CD14-positive monocyte (primary cell): Measurements from ENCODE around the gene LRSAM1. TPM values are rescaled to one million over a fixed set of nuclear protein-coding genes. Genes with fewer than 3 reads are reported as not detected.
A peak's percentile ranks its signal among the peaks of the same experiment; 100 is the strongest.

ENCODE experiments used
- DNase-seq, 3 donors: peaks; one replicate each; pipeline ENCODE4 v3.0.0-alpha.2; 2011 to 2022
- H2AFZ ChIP-seq: 2 replicates; pipeline ENCODE4 v1.6.0; 2012; ENCODE audit warnings: mild to moderate bottlenecking, low read depth, low read length, inconsistent platforms; ENCODE audit not compliant: insufficient read depth, poor library complexity, severe bottlenecking
- H3K27ac ChIP-seq, 2 donors: 1 replicate in 1 of 2; 2 replicates in 1 of 2; pipeline ENCODE4 v1.5.1; 2012 to 2013; ENCODE audit warnings: low read length in 2 of 2, control low read depth in 1 of 2, inconsistent platforms in 1 of 2, low read depth in 1 of 2, mild to moderate bottlenecking in 1 of 2
- H3K27me3 ChIP-seq, 2 donors: one replicate each; pipeline versions ENCODE4 v1.6.0 to v1.6.1; 2011 to 2013; ENCODE audit warnings: low read length in 2 of 2; ENCODE audit not compliant: control insufficient read depth in 2 of 2, insufficient read depth in 2 of 2
- H3K36me3 ChIP-seq, 2 donors: replicated peaks in 1 of 2; 1 replicate in 1 of 2; 2 replicates in 1 of 2; pipeline versions ENCODE4 v1.5.1 to v1.6.1; 2012 to 2013; ENCODE audit warnings: low read length in 2 of 2, control low read depth in 1 of 2, inconsistent platforms in 1 of 2, mild to moderate bottlenecking in 1 of 2; ENCODE audit not compliant: insufficient read depth in 2 of 2, control insufficient read depth in 1 of 2
- H3K4me1 ChIP-seq, 2 donors: 1 replicate in 1 of 2; 2 replicates in 1 of 2; pipeline versions ENCODE4 v1.5.1 to v1.6.1; 2012 to 2013; ENCODE audit warnings: low read length in 2 of 2, control low read depth in 1 of 2, inconsistent platforms in 1 of 2, mild to moderate bottlenecking in 1 of 2, moderate library complexity in 1 of 2; ENCODE audit not compliant: insufficient read depth in 2 of 2, control insufficient read depth in 1 of 2
- H3K4me2 ChIP-seq: replicated peaks from 2 replicates; pipeline ENCODE3; 2012; ENCODE audit warnings: low read length, moderate library complexity, mild to moderate bottlenecking; ENCODE audit not compliant: poor library complexity, severe bottlenecking; ENCODE audit errors: extremely low read depth
- H3K4me3 ChIP-seq, 3 experiments: fragments of 200-600 bp in 1 of 3; sonication (generic) in 1 of 3; replicated peaks in 1 of 3; 1 replicate in 2 of 3; 2 replicates in 1 of 3; pipeline ENCODE4 v1.5.1; 2011 to 2013; ENCODE audit warnings: low read length in 3 of 3, mild to moderate bottlenecking in 3 of 3, control low read depth in 2 of 3, low read depth in 2 of 3, inconsistent platforms in 1 of 3, moderate library complexity in 1 of 3
- H3K79me2 ChIP-seq: 2 replicates; pipeline ENCODE4 v1.6.0; 2012; ENCODE audit warnings: mild to moderate bottlenecking, control low read depth, inconsistent platforms, low read length, moderate library complexity; ENCODE audit not compliant: insufficient read depth
- H3K9ac ChIP-seq: 2 replicates; pipeline ENCODE4 v1.6.0; 2017; ENCODE audit warnings: low read length, mild to moderate bottlenecking; ENCODE audit not compliant: insufficient read depth, poor library complexity, severe bottlenecking
- H3K9me3 ChIP-seq, 2 donors: replicated peaks in 1 of 2; 1 replicate in 1 of 2; 2 replicates in 1 of 2; pipeline versions ENCODE4 v1.5.1 to v1.6.1; 2012 to 2013; ENCODE audit warnings: low read length in 2 of 2, control low read depth in 1 of 2; ENCODE audit not compliant: control insufficient read depth in 1 of 2, insufficient read depth in 1 of 2
- H4K20me1 ChIP-seq: 2 replicates; pipeline ENCODE4 v1.6.0; 2012; ENCODE audit warnings: mild to moderate bottlenecking, low read length, control low read depth, moderate library complexity; ENCODE audit not compliant: insufficient read depth
- H3K27ac Mint-ChIP-seq, 7 donors: one replicate each; pipeline ENCODE4 v1.8.0; 2020; ENCODE audit warnings: mild to moderate bottlenecking in 7 of 7, mixed read lengths in 7 of 7, moderate library complexity in 6 of 7, inconsistent platforms in 2 of 7
- H3K27me3 Mint-ChIP-seq, 3 donors: one replicate each; pipeline ENCODE4 v1.8.0; 2021 to 2022; ENCODE audit warnings: low read depth in 3 of 3, mild to moderate bottlenecking in 3 of 3, mixed read lengths in 3 of 3, moderate library complexity in 3 of 3, inconsistent platforms in 1 of 3
- H3K36me3 Mint-ChIP-seq, 2 donors: one replicate each; pipeline ENCODE4 v1.8.0; 2020; ENCODE audit warnings: mixed read lengths in 2 of 2, inconsistent platforms in 1 of 2, mild to moderate bottlenecking in 1 of 2
- H3K4me1 Mint-ChIP-seq: one replicate; pipeline ENCODE4 v1.8.0; 2020; ENCODE audit warnings: mild to moderate bottlenecking, mixed read lengths
- H3K4me3 Mint-ChIP-seq, 2 donors: one replicate each; pipeline ENCODE4 v1.8.0; 2020; ENCODE audit warnings: mild to moderate bottlenecking in 2 of 2, mixed read lengths in 2 of 2, moderate library complexity in 1 of 2
- H3K9me3 Mint-ChIP-seq, 7 donors: one replicate each; pipeline ENCODE4 v1.8.0; 2020 to 2022; ENCODE audit warnings: mixed read lengths in 7 of 7, mild to moderate bottlenecking in 6 of 7, moderate library complexity in 6 of 7, inconsistent platforms in 2 of 7
- WGBS: methylation state at CpG from one replicate; pipeline ENCODE4 v1.1.5; 2013; ENCODE audit warnings: missing lambda C conversion rate; ENCODE audit not compliant: insufficient coverage; 5-methylcytosine and 5-hydroxymethylcytosine counted together
- intact Hi-C, 2 donors: fragments of 100-400 bp; cut with micrococcal nuclease; formaldehyde crosslinking; loops; one replicate each; pipeline versions ENCODE4 v1.15.0 to v1.15.1; 2023
- polyA plus RNA-seq, 3 donors: library from polyadenylated mRNA; depleted of rRNA in 1 of 3; unstranded in 2 of 3; stranded (reverse) in 1 of 3; fragments of 300-500 nt in 2 of 3; fragments of >200 nt in 1 of 3; fragmentation: Illumina TruSeq in 2 of 3; gene quantifications; 1 replicate in 2 of 3; 2 replicates in 1 of 3; pipeline ENCODE4 v1.2.3, GENCODE V29; 2012 to 2021
- TF ChIP-seq, protein P1 (sequence below): fragments of 200-600 bp; IDR thresholded peaks from one replicate; pipeline ENCODE4 v1.8.0; 2022; ENCODE audit warnings: antibody characterized with exemption, mild to moderate bottlenecking

The LRSAM1 gene
- polyA plus RNA-seq, 3 donors, result 6.0 to 19.8 (median 8.2) TPM

DNA sequence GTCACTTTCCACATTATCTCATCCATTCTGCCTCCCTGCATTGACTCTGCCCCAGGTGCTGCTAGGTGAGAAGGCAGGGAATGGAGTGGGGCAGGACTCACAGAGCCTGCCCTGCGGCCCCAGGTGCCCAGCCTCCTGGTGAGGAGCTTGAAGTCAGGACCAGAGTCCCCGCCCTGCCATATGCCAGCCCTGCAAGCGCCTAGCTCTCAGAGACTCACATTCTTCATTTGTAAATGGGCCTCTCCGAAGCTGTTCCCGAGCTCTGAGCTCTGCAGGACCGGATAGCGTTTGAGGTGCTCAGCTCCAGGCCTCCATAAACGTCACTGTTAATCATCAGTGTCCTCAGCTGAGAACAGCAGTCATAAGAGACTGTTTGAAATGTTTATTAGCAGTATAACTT lies 85.7 kb downstream of the LRSAM1 start:
- H3K79me2 ChIP-seq, result peaks cover 75% of the 10 kb centered on the region
- no peak overlapping the region for H3K4me2 ChIP-seq
- intact Hi-C loops, result no loop called here
- H2AFZ ChIP-seq, result no peak overlapping the region
- no peak overlapping the region for H3K27ac ChIP-seq
- H3K9me3 Mint-ChIP-seq, result no peaks in the 10 kb centered on the region
- H3K9me3 ChIP-seq, result no peaks in the 10 kb centered on the region
- no peak for DNase-seq
- H3K27ac Mint-ChIP-seq, result peak overlapping the region in 2 of 7 donors; percentile 19 to 70
- H3K4me1 Mint-ChIP-seq, result peaks cover 15% of the 10 kb centered on the region
- no peak overlapping the region for H3K9ac ChIP-seq
- peaks cover 29 to 52% of the 10 kb centered on the region in 2 donors for H3K36me3 Mint-ChIP-seq
- no peak overlapping the region for H3K4me3 Mint-ChIP-seq
- TF ChIP-seq, protein P1, sequence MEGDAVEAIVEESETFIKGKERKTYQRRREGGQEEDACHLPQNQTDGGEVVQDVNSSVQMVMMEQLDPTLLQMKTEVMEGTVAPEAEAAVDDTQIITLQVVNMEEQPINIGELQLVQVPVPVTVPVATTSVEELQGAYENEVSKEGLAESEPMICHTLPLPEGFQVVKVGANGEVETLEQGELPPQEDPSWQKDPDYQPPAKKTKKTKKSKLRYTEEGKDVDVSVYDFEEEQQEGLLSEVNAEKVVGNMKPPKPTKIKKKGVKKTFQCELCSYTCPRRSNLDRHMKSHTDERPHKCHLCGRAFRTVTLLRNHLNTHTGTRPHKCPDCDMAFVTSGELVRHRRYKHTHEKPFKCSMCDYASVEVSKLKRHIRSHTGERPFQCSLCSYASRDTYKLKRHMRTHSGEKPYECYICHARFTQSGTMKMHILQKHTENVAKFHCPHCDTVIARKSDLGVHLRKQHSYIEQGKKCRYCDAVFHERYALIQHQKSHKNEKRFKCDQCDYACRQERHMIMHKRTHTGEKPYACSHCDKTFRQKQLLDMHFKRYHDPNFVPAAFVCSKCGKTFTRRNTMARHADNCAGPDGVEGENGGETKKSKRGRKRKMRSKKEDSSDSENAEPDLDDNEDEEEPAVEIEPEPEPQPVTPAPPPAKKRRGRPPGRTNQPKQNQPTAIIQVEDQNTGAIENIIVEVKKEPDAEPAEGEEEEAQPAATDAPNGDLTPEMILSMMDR, result no peak
- H4K20me1 ChIP-seq, result peaks cover 100% of the 10 kb centered on the region
- peaks cover 2 to 67% of the 10 kb centered on the region in 2 donors for H3K36me3 ChIP-seq
- H3K27me3 ChIP-seq, result no peaks in the 10 kb centered on the region
- peaks cover 0 to 4% (median 1%) of the 10 kb centered on the region in 3 donors for H3K27me3 Mint-ChIP-seq
- 98% methylated on average over 7 of the region's 8 CpGs for WGBS
- H3K4me3 ChIP-seq, result no peak overlapping the region
- H3K4me1 ChIP-seq, result no peaks in the 10 kb centered on the region

DNA sequence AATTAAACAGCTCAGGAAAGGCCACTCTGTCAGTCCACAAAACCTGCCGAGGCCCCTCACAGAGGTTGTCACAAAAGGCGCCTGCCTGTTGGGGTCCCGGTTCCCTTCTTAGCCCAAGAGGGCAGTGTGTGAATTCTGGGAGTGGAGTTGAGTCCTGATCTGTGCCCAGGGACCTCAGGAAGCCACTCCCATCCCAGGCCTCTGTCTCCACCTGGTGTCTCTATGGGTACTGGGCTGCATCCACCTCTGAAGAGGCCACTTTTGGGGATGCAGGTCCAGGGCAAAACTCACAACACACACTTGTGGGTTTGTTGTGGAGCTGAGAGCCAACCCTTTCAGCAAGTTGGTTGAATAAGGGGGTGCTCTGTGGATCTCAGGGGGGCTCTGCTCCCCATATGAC lies 86.5 kb downstream of the LRSAM1 start:
- no peak overlapping the region for H2AFZ ChIP-seq
- Mint-ChIP-seq H3K4me3 (no peak overlapping the region), H3K36me3 (peaks cover 29 to 56% of the 10 kb centered on the region in 2 donors), H3K27me3 (peaks cover 0 to 4% (median 1%) of the 10 kb centered on the region in 3 donors), H3K4me1 (peaks cover 15% of the 10 kb centered on the region), H3K27ac (peak overlapping the region in 1 of 7 donors; percentile 42), H3K9me3 (no peaks in the 10 kb centered on the region)
- H3K27ac ChIP-seq, result no peak overlapping the region
- H4K20me1 ChIP-seq, result peaks cover 100% of the 10 kb centered on the region
- H3K79me2 ChIP-seq, result peaks cover 83% of the 10 kb centered on the region
- intact Hi-C loops, result no loop called here
- no CpG with 5 or more reads among the region's 3 CpGs for WGBS
- DNase-seq, result no peak
- peaks cover 0 to 70% of the 10 kb centered on the region in 2 donors for H3K36me3 ChIP-seq
- no peaks in the 10 kb centered on the region for H3K27me3 ChIP-seq
- H3K4me3 ChIP-seq, result no peak overlapping the region
- no peaks in the 10 kb centered on the region for H3K9me3 ChIP-seq
- no peak overlapping the region for H3K4me2 ChIP-seq
- no peaks in the 10 kb centered on the region for H3K4me1 ChIP-seq
- TF ChIP-seq, protein P1, result no peak
- H3K9ac ChIP-seq, result no peak overlapping the region
